K562 (cell line): ENCODE data around the gene KLHL33. TPM values are rescaled to one million over a fixed set of nuclear protein-coding genes. Genes with fewer than 3 reads are reported as not detected.

Experiments
- ATAC-seq: fragments of 200-7000 bp; cut with Tn5 transposase; 3 replicates; pipeline ENCODE4 v1.9.1; 2020; ENCODE audit warnings: moderate library complexity
- BruUV-seq: library from RNA; stranded (reverse); fragments of 400-500 nt; replicated peaks from 2 replicates; lab custom pipeline; 2021; lab: Mats Ljungman, UMichigan
- CTCF ChIA-PET: fragments of 300-600 bp; formaldehyde crosslinking; extraction: SDS; loops from one replicate; lab custom pipeline; 2021; ENCODE audit warnings: low intra/inter-chr PET ratio; lab: Yijun Ruan, JAX
- POLR2A ChIA-PET: fragments of 300-600, 350-650 bp; sonication (Branson Sonifier 250); formaldehyde crosslinking; extraction: SDS; loops from one replicate; lab custom pipeline; 2021; ENCODE audit warnings: antibody characterized with exemption, inconsistent platforms; lab: Yijun Ruan, JAX
- DNase-seq, 4 experiments: peaks; one replicate each; pipeline versions ENCODE4 v3.0.0 to v3.0.0-alpha.2; 2011 to 2018; ENCODE audit warnings: low spot score in 3 of 4, mixed read lengths in 3 of 4; ENCODE audit errors: extremely low read depth in 1 of 4
- FAIRE-seq: peaks from 2 replicates; lab custom pipeline; 2011; peaks lifted over from hg19 to GRCh38; lab: Jason Lieb, UNC
- H2AFZ ChIP-seq: 2 replicates; pipeline ENCODE4 v1.6.0; 2011; ENCODE audit warnings: low read depth, low read length, control low read depth, inconsistent platforms
- H3K27ac ChIP-seq: fragments of 200-600 bp; 3 replicates; pipeline ENCODE4 v1.8.0; 2011; ENCODE audit warnings: low read depth, mild to moderate bottlenecking, control low read depth, inconsistent platforms, low read length, moderate library complexity, mixed read lengths; ENCODE audit errors: extremely low read depth
- H3K27me3 ChIP-seq, 2 experiments: fragments of 300-600 bp in 1 of 2; 2 replicates in 1 of 2; 3 replicates in 1 of 2; pipeline versions ENCODE4 v1.6.0 to v1.8.0; 2011; ENCODE audit warnings: inconsistent platforms in 2 of 2, low read length in 2 of 2, mild to moderate bottlenecking in 1 of 2, mixed read lengths in 1 of 2, moderate library complexity in 1 of 2; ENCODE audit not compliant: control insufficient read depth in 2 of 2, insufficient read depth in 2 of 2
- H3K36me3 ChIP-seq: fragments of 300-600 bp; 3 replicates; pipeline ENCODE4 v1.8.0; 2011; ENCODE audit warnings: mild to moderate bottlenecking, low read length, inconsistent platforms; ENCODE audit not compliant: control insufficient read depth, insufficient read depth
- H3K4me1 ChIP-seq, 2 experiments: fragments of 200-600 bp in 1 of 2; replicated peaks in 1 of 2; 2 replicates in 1 of 2; 3 replicates in 1 of 2; pipeline versions ENCODE4 v1.5.1 to v1.8.0; 2011; ENCODE audit warnings: inconsistent platforms in 2 of 2, low read length in 2 of 2, mild to moderate bottlenecking in 1 of 2, mixed read lengths in 1 of 2, moderate library complexity in 1 of 2; ENCODE audit not compliant: control insufficient read depth in 2 of 2, insufficient read depth in 2 of 2
- H3K4me2 ChIP-seq: 2 replicates; pipeline ENCODE4 v1.6.1; 2011; ENCODE audit warnings: low read length, control low read depth, inconsistent platforms, mixed read lengths; ENCODE audit not compliant: insufficient read depth
- H3K4me3 ChIP-seq: fragments of 200-600 bp; sonication (generic), shearing (Covaris generic); 2 replicates; pipeline ENCODE4 v1.5.1; 2016; ENCODE audit warnings: control low read depth, inconsistent platforms
- H3K79me2 ChIP-seq: fragments of 200-600 bp; 3 replicates; pipeline ENCODE4 v1.8.0; 2011; ENCODE audit warnings: low read length, inconsistent platforms; ENCODE audit not compliant: control insufficient read depth, insufficient read depth
- H3K9ac ChIP-seq, 2 experiments: 2 replicates each; pipeline versions ENCODE4 v1.6.0 to v1.6.1; 2011; ENCODE audit warnings: low read depth in 2 of 2, low read length in 2 of 2, control low read depth in 1 of 2, inconsistent platforms in 1 of 2, mild to moderate bottlenecking in 1 of 2, mixed read lengths in 1 of 2; ENCODE audit not compliant: insufficient read depth in 1 of 2
- H3K9me1 ChIP-seq: one replicate; pipeline ENCODE4 v1.6.0; 2011; ENCODE audit warnings: inconsistent platforms, mild to moderate bottlenecking, low read length, moderate library complexity; ENCODE audit not compliant: control insufficient read depth, insufficient read depth
- H3K9me3 ChIP-seq: replicated peaks from 2 replicates; pipeline ENCODE4 v1.5.1; 2011; ENCODE audit warnings: low read depth, low read length, inconsistent platforms; ENCODE audit not compliant: control insufficient read depth, insufficient read depth
- H4K20me1 ChIP-seq: replicated peaks from 2 replicates; pipeline ENCODE4 v1.6.1; 2011; ENCODE audit warnings: low read length, inconsistent platforms, mixed read lengths; ENCODE audit not compliant: control insufficient read depth, insufficient read depth
- BHLHE40 ChIP-seq: IDR thresholded peaks from 2 replicates; pipeline ENCODE4 v1.6.1; 2011; ENCODE audit warnings: low read length, improper control_type of control experiment
- ETS1 ChIP-seq: conservative IDR thresholded peaks from 2 replicates; pipeline ENCODE4 v1.6.1; 2011; ENCODE audit warnings: low read depth, mild to moderate bottlenecking, low read length; ENCODE audit not compliant: control insufficient read depth
- FOXK2 ChIP-seq, 2 experiments: fragments of 450-650 bp; IDR thresholded peaks in 1 of 2; conservative IDR thresholded peaks in 1 of 2; 2 replicates each; pipeline ENCODE4 v1.6.1; 2016; ENCODE audit warnings: low read depth in 2 of 2, mild to moderate bottlenecking in 1 of 2
- GTF2F1 ChIP-seq: IDR thresholded peaks from 2 replicates; pipeline ENCODE4 v1.6.1; 2011; ENCODE audit warnings: low read depth, low read length, improper control_type of control experiment
- KAT7 ChIP-seq: sonication (generic); formaldehyde crosslinking; IDR thresholded peaks from 2 replicates; pipeline ENCODE4 v1.8.0; 2022; ENCODE audit warnings: missing genetic modification reagents, mild to moderate bottlenecking, borderline replicate concordance
- MYNN ChIP-seq, 2 experiments: sonication (generic); formaldehyde crosslinking in 1 of 2; IDR thresholded peaks; 2 replicates each; pipeline versions ENCODE4 v1.5.0 to v1.6.1; 2016 to 2020; ENCODE audit warnings: antibody characterized with exemption in 1 of 2, missing genetic modification reagents in 1 of 2
- POLR3A ChIP-seq: IDR thresholded peaks from 2 replicates; pipeline ENCODE4 v1.6.1; 2011; ENCODE audit warnings: borderline replicate concordance, mild to moderate bottlenecking, moderate library complexity; ENCODE audit not compliant: insufficient read length, insufficient read depth; ENCODE audit errors: extremely low read depth
- RB1 ChIP-seq: fragments of 450-650 bp; IDR thresholded peaks from 2 replicates; pipeline ENCODE4 v1.6.1; 2017; ENCODE audit warnings: low read depth, mild to moderate bottlenecking
- SMARCB1 ChIP-seq: IDR thresholded peaks from 2 replicates; pipeline ENCODE4 v1.6.1; 2011; ENCODE audit warnings: improper control_type of control experiment, low read depth; ENCODE audit not compliant: insufficient read length
- ZNF551 ChIP-seq: fragments of 250-450 bp; sonication (Bioruptor Pico); IDR thresholded peaks from 2 replicates; pipeline ENCODE4 v1.5.0; 2021; ENCODE audit warnings: mild to moderate bottlenecking, moderate library complexity
- WGBS: fragments of 100-300 bp; shearing (Covaris generic); methylation state at CpG from one replicate; pipeline ENCODE4 v1.1.6; 2016; ENCODE audit warnings: low coverage, mixed read lengths; ENCODE audit not compliant: insufficient coverage; ENCODE audit errors: missing lambda C conversion rate; 5-methylcytosine and 5-hydroxymethylcytosine counted together
- in situ Hi-C: fragments of 300-500 bp; cut with MboI; formaldehyde crosslinking; loops from 4 replicates; pipeline ENCODE4 v1.15.0; 2018; ENCODE audit warnings: inconsistent platforms, mixed read lengths
- intact Hi-C: fragments of 100-400 bp; cut with micrococcal nuclease; formaldehyde crosslinking; loops from 2 replicates; pipeline ENCODE4 v1.14.2; 2022
- polyA plus RNA-seq, 8 experiments: library from polyadenylated mRNA; depleted of rRNA in 4 of 8; stranded (reverse) in 5 of 8; unstranded in 3 of 8; fragments of >200 nt; fragmentation: Nextera tagmentation in 2 of 8; fragmentation: Illumina TruSeq in 1 of 8; extraction: Ambion mirVana in 2 of 8; extraction: Trizol in 1 of 8; gene quantifications; 2 replicates each; pipeline versions ENCODE4 v1.2.1 to v1.2.3, GENCODE V29; 2011 to 2014; ENCODE audit warnings: inconsistent platforms in 1 of 8, missing spikeins in 1 of 8
- total RNA-seq, 7 experiments: library from RNA; depleted of rRNA in 6 of 7; stranded (reverse); fragments of >200 nt in 6 of 7; fragmentation: Illumina TruSeq in 2 of 7; extraction: Trizol in 2 of 7; gene quantifications; 2 replicates each; pipeline versions ENCODE4 v1.2.1 to v1.2.3, GENCODE V29; 2011 to 2021; ENCODE audit warnings: low replicate concordance in 1 of 7
- TF ChIP-seq, protein P1 (sequence below): sonication (generic); IDR thresholded peaks from 2 replicates; pipeline ENCODE4 v1.6.1; 2016
- TF ChIP-seq, protein P2 (sequence below): fragments of 450-650 bp; IDR thresholded peaks from 2 replicates; pipeline ENCODE4 v1.6.1; 2017; ENCODE audit warnings: antibody characterized with exemption, mild to moderate bottlenecking

Gene KLHL33
- total and polyA plus RNA-seq, 9 of the 15 experiments (the other 6 are each of a cell fraction or from before 2014, with no cell fraction given): 0.04 to 0.27 (median 0.13) TPM; not detected in 6

DNA sequence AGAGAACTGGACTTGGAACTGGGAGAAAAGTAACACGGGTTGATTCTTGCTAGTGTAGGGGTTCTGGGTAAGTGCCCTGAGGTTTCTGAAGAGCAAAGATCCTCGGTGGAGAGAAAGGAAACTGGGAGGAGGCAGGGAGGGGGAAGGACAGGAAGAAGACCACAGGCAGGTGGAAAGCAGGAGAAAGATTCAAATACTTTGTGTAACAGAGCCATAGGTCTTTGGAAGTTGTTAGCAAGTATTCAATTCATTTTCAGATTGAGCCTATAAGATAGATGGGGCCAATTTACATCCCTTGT, 34.6 kb upstream of the KLHL33 start (continued):
- TF ChIP-seq ETS1 (no peak), BHLHE40 (no peak), SMARCB1 (no peak), POLR3A (no peak)

GRCh38 chr14:20469890-20470602, 34.1 kb upstream of the KLHL33 start:
- peaks cover 6% of the 10 kb centered on the region; the same call in 1 of the 2 replicates for H4K20me1 ChIP-seq
- peaks cover 5 to 15% of the 10 kb centered on the region in 2 experiments; a peak in 3 of 5 replicates for H3K4me1 ChIP-seq
- H3K9ac ChIP-seq: peak overlapping the region; percentile 93 to 99
- ATAC-seq (peak; percentile 61), DNase-seq (peak in 2 of 4 experiments; percentile 36 to 48), FAIRE-seq (peak; percentile 84)
- H3K4me3 ChIP-seq: peak overlapping the region; percentile 82
- H3K27ac ChIP-seq: peak overlapping the region; percentile 76
- in situ Hi-C loops (no loop called here), intact Hi-C loops (no loop called here)
- H3K9me1 ChIP-seq: no peaks in the 10 kb centered on the region
- no peaks in the 10 kb centered on the region for H3K27me3 ChIP-seq
- CTCF ChIA-PET: no interaction called here
- no TSS peak for BruUV-seq
- peak overlapping the region; percentile 91 for H3K4me2 ChIP-seq
- no peaks in the 10 kb centered on the region for H3K9me3 ChIP-seq
- POLR2A ChIA-PET: interaction anchor here (0.6 to 5.0 kb wide), 18 partner anchors 8 to 143 kb away, joined by 3 to 36 read pairs (median 4); partner anchors contain the start of genes APEX1, OSGEP, PARP2 and PIP4P1
- peaks cover 46% of the 10 kb centered on the region for H3K79me2 ChIP-seq
- peak overlapping the region; percentile 83 for H2AFZ ChIP-seq
- WGBS: 2% methylated on average over 12 of the region's 12 CpGs
- H3K36me3 ChIP-seq: peaks cover 41% of the 10 kb centered on the region
- TF ChIP-seq GTF2F1: no peak
- TF ChIP-seq, protein P1, sequence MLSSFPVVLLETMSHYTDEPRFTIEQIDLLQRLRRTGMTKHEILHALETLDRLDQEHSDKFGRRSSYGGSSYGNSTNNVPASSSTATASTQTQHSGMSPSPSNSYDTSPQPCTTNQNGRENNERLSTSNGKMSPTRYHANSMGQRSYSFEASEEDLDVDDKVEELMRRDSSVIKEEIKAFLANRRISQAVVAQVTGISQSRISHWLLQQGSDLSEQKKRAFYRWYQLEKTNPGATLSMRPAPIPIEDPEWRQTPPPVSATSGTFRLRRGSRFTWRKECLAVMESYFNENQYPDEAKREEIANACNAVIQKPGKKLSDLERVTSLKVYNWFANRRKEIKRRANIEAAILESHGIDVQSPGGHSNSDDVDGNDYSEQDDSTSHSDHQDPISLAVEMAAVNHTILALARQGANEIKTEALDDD: 0 out of 2 replicates have a peak, but pooled peaks have one; percentile 15
- TF ChIP-seq RB1: no peak
- TF ChIP-seq FOXK2 (conservative IDR thresholded peaks at IDR 0.05 in 1 of 2, IDR thresholded peaks at IDR 0.05 in 1 of 2; ENCODE audit: low read depth in 2 of 2): no peak
- TF ChIP-seq ZNF551 (CRISPR knock-in tag): no peak
- TF ChIP-seq, protein P2, sequence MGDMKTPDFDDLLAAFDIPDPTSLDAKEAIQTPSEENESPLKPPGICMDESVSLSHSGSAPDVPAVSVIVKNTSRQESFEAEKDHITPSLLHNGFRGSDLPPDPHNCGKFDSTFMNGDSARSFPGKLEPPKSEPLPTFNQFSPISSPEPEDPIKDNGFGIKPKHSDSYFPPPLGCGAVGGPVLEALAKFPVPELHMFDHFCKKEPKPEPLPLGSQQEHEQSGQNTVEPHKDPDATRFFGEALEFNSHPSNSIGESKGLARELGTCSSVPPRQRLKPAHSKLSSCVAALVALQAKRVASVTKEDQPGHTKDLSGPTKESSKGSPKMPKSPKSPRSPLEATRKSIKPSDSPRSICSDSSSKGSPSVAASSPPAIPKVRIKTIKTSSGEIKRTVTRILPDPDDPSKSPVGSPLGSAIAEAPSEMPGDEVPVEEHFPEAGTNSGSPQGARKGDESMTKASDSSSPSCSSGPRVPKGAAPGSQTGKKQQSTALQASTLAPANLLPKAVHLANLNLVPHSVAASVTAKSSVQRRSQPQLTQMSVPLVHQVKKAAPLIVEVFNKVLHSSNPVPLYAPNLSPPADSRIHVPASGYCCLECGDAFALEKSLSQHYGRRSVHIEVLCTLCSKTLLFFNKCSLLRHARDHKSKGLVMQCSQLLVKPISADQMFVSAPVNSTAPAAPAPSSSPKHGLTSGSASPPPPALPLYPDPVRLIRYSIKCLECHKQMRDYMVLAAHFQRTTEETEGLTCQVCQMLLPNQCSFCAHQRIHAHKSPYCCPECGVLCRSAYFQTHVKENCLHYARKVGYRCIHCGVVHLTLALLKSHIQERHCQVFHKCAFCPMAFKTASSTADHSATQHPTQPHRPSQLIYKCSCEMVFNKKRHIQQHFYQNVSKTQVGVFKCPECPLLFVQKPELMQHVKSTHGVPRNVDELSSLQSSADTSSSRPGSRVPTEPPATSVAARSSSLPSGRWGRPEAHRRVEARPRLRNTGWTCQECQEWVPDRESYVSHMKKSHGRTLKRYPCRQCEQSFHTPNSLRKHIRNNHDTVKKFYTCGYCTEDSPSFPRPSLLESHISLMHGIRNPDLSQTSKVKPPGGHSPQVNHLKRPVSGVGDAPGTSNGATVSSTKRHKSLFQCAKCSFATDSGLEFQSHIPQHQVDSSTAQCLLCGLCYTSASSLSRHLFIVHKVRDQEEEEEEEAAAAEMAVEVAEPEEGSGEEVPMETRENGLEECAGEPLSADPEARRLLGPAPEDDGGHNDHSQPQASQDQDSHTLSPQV: no peak
- TF ChIP-seq MYNN (IDR thresholded peaks at IDR 0.05): no peak
- no peak for TF ChIP-seq MYNN (CRISPR knock-in tag; IDR thresholded peaks at IDR 0.05)
- TF ChIP-seq KAT7 (CRISPR knock-in tag): no peak; the same call in 1 of the 2 replicates
